AG08396 (cell line): ENCODE results near the gene MED13L.
"Not testable (repeated sequence)": the region's sequence is repeated elsewhere in the genome, so short reads cannot be mapped to it uniquely, and the experiment has no call there.

Experiments
- DNase-seq: peaks from one replicate; pipeline ENCODE4 v3.0.0; 2012; ENCODE audit warnings: low spot score, mixed read lengths

MED13L gene

GRCh38 chr12:116152268-116152667 is 125.2 kb downstream of the MED13L start:
- DNase-seq, result no peak

GRCh38 chr12:116150452-116150851 is 127.0 kb downstream of the MED13L start:
- no peak for DNase-seq

- no peak for DNase-seq
Observed at GRCh38 chr12:116150001-116150400, 127.5 kb downstream of the MED13L start.

GRCh38 chr12:116148844-116149243 is 128.6 kb downstream of the MED13L start:
- no peak for DNase-seq

GRCh38 chr12:116146386-116146785 is 131.1 kb downstream of the MED13L start:
- DNase-seq, result no peak

- no peak for DNase-seq
Observed at GRCh38 chr12:116145451-116145850, 132.0 kb downstream of the MED13L start.

GRCh38 chr12:116144384-116144783 is 133.1 kb downstream of the MED13L start:
- no peak for DNase-seq

- DNase-seq, result no peak
Observed at GRCh38 chr12:116143909-116144308, 133.6 kb downstream of the MED13L start.

- no peak for DNase-seq
Observed at GRCh38 chr12:116142936-116143898, 134.3 kb downstream of the MED13L start.

- DNase-seq, result no peak
Observed at GRCh38 chr12:116141833-116142162, 135.7 kb downstream of the MED13L start.

- no peak for DNase-seq
Observed at GRCh38 chr12:116141110-116141832, 136.2 kb downstream of the MED13L start.

GRCh38 chr12:116140529-116140928 is 137.0 kb downstream of the MED13L start:
- no peak for DNase-seq

- DNase-seq, result no peak
Observed at GRCh38 chr12:116138781-116139180, 138.7 kb downstream of the MED13L start.

GRCh38 chr12:116138364-116138763 is 139.1 kb downstream of the MED13L start:
- DNase-seq, result no peak

- no peak for DNase-seq
Observed at GRCh38 chr12:116137318-116137717, 140.2 kb downstream of the MED13L start.

GRCh38 chr12:116136340-116136739 is 141.2 kb downstream of the MED13L start:
- no peak for DNase-seq

GRCh38 chr12:116135209-116135930 is 142.1 kb downstream of the MED13L start:
- no peak for DNase-seq

GRCh38 chr12:116133636-116134214 is 143.8 kb downstream of the MED13L start:
- no peak for DNase-seq

GRCh38 chr12:116133149-116133548 is 144.3 kb downstream of the MED13L start:
- no peak for DNase-seq

- DNase-seq, result not testable (repeated sequence)
Observed at GRCh38 chr12:116131987-116132386, 145.5 kb downstream of the MED13L start.

- DNase-seq, result no peak
Observed at GRCh38 chr12:116131176-116131575, 146.3 kb downstream of the MED13L start.

GRCh38 chr12:116130431-116130830 is 147.1 kb downstream of the MED13L start:
- DNase-seq, result no peak
